Activated naive CD4-positive, alpha-beta T cell treated with anti-CD3 and anti-CD28 coated beads, Interleukin-2, amount 50 U/mL, for 72 hours (primary cell): ENCODE results near the gene NID1. TPM values are rescaled to one million over a fixed set of nuclear protein-coding genes. Genes with fewer than 3 reads are reported as not detected.

Source experiments
- ATAC-seq, 2 donors: fragments of 150-1000 bp; cut with Tn5 transposase; 2 replicates each; pipeline ENCODE4 v1.10.0; 2021; ENCODE audit warnings: mild to moderate bottlenecking in 2 of 2, moderate library complexity in 2 of 2
- DNase-seq, 2 donors: peaks; one replicate each; pipeline ENCODE4 v3.0.0; 2021 to 2022; ENCODE audit warnings: low spot score in 2 of 2
- H3K27ac Mint-ChIP-seq, 2 donors: one replicate each; pipeline ENCODE4 v1.8.0; 2022; ENCODE audit warnings: mild to moderate bottlenecking in 2 of 2, mixed read lengths in 2 of 2
- H3K36me3 Mint-ChIP-seq, 2 donors: one replicate each; pipeline ENCODE4 v1.8.0; 2022; ENCODE audit warnings: mixed read lengths in 2 of 2
- H3K9me3 Mint-ChIP-seq, 2 donors: one replicate each; pipeline ENCODE4 v1.8.0; 2022; ENCODE audit warnings: mixed read lengths in 2 of 2
- total RNA-seq, 2 donors: library from RNA; stranded (reverse); gene quantifications; one replicate each; pipeline ENCODE4 v1.2.3, GENCODE V29; 2022

NID1 gene
- total RNA-seq, 2 donors from 2014 or later: 0.70 TPM; not detected in 1

DNA sequence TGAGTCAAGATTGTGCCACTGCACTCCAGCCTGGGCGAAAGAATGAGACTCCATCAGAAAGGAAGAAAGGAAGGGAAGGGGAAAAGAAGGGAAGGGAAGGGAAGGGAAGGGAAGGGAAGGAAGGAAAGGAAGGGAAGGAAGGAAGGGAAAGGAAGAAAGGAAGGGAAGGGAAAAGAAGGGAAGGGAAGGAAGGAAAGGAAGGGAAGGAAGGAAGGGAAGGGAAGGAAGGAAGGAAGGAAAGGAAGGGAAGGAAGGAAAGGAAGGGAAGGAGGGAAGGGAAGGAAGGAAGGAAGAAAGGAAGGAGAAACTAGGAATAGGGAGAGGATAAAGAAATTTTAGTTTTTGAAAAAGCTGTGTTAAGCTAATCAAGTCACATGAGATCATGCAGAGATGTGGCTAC lies 33.4 kb upstream of the NID1 start:
- Mint-ChIP-seq H3K27ac (no peak overlapping the region), H3K9me3 (peaks cover 8 to 12% of the 10 kb centered on the region in 2 donors), H3K36me3 (peaks cover 7 to 20% of the 10 kb centered on the region in 2 donors)
- ATAC-seq (no peak), DNase-seq (no peak)

DNA sequence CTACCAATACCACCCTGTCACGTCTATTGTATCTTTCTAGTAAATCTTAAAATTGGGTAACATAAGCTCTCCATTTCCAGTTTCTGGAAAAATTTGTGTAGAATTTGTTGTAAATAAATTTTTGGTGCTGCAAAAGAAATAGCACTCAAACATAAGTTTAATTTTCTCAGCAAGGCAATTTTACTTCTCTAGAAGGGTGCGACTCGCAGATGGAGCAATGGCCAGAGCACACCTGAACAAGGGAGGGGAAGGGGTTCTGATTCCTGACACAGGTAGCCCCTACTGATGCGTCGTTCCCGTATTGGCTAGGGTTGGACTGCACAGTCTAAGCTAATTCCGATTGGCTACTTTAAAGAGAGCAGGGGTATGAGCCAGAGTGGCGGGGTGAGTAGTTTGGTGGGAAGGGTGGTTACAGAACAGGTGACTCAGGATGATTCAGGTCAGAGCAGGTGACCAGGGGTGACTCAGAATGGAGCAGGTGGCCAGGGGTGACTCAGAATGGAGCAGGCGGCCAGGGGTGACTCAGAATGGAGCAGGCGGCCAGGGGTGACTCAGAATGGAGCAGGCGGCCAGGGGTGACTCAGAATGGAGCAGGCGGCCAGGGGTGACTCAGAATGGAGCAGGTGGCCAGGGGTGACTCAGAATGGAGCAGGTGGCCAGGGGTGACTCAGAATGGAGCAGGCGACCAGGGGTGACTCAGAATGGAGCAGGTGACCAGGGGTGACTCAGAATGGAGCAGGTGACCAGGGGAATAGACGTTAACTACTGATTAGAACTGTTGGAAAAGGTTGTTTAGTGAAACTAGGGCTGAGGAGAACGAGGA lies 32.0 kb upstream of the NID1 start:
- DNase-seq: peak; percentile 78 to 87
- peaks cover 7 to 20% of the 10 kb centered on the region in 2 donors for H3K36me3 Mint-ChIP-seq
- ATAC-seq: peak; percentile 84 to 89
- H3K9me3 Mint-ChIP-seq: peaks cover 8 to 12% of the 10 kb centered on the region in 2 donors
- H3K27ac Mint-ChIP-seq: peak overlapping the region; percentile 84 to 99

DNA sequence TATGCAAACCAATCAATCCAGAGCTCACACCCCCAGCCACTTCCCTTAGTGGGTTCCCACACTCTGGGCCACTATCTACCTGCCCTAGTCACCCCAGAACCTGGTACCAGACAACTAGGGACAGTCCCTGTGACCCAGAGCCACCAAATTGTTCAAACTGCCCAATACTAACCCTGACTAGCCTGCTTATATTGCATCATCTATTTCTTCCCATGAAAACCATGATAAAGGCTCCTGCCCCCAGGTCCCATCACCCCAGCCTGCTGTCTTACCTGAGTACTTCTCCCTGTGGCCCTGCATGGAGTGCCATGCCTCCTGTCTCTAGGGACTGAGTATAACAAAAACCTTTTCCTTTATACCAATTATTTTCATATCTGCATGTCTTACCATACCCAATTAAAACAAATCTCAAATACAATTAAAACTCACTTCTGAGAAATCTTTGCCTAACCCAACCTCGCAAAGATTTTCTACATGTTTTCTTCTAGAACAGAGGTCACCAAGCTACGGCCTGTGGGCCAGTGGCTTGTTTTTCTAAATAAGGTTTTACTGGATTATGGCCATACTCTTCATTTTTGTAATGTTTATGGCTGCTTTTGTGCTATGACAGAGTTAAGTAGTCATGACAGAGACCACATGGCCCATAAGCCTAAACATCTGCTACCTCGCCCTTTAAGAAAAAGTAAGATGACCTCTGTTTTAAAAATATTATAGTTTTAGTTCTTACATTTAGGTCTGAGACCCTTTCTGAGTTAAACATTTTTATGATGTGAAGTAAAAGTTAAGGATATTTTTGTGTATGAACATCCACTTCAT lies 31.0 kb upstream of the NID1 start:
- H3K36me3 Mint-ChIP-seq: peaks cover 7 to 20% of the 10 kb centered on the region in 2 donors
- ATAC-seq (no peak), DNase-seq (no peak)
- H3K27ac Mint-ChIP-seq: peak overlapping the region; percentile 26 to 84
- peaks cover 8 to 12% of the 10 kb centered on the region in 2 donors for H3K9me3 Mint-ChIP-seq

DNA sequence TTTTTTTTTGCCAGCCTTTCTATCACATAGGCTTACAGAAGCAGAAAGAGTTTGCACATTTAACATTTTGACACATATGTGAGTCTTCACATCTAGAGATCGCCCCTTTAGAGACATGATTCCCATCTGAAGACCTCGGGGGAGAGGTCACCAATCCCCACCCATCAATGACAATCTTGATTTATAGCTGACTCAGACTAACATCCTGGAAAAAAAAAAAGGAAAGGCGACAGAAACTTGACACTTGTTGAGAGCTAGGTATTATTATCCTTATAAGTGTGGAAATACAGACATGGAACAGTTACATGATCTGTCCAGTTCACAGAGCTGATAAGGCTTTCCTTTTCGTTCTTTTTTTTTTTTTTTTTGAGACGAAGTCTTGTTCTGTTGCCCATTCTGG lies 28.0 kb upstream of the NID1 start:
- Mint-ChIP-seq H3K27ac (no peak overlapping the region), H3K9me3 (peaks cover 8 to 12% of the 10 kb centered on the region in 2 donors), H3K36me3 (peaks cover 7 to 20% of the 10 kb centered on the region in 2 donors)
- ATAC-seq (no peak), DNase-seq (no peak)

DNA sequence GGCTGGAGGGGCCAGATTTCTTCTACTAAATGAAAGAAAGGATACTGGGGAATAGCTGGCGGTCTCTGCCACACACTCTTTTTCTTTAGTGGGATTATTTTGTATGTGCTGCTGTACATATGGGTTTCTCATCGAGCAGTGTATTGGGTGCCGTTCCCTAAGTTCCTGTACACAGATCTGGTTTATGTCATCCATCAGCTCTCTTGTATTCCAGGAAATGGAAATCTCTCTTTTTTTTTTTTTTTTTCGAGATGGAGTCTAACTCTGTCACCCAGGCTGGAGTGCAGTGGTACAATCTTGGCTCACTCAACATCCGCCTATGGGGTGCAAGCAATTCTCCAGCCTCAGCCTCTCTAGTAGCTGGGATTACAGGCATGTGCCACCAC lies 27.0 kb upstream of the NID1 start:
- peaks cover 0 to 9% of the 10 kb centered on the region in 2 donors for H3K9me3 Mint-ChIP-seq
- DNase-seq (no peak), ATAC-seq (no peak)
- no peak overlapping the region for H3K27ac Mint-ChIP-seq
- peaks cover 7 to 14% of the 10 kb centered on the region in 2 donors for H3K36me3 Mint-ChIP-seq

DNA sequence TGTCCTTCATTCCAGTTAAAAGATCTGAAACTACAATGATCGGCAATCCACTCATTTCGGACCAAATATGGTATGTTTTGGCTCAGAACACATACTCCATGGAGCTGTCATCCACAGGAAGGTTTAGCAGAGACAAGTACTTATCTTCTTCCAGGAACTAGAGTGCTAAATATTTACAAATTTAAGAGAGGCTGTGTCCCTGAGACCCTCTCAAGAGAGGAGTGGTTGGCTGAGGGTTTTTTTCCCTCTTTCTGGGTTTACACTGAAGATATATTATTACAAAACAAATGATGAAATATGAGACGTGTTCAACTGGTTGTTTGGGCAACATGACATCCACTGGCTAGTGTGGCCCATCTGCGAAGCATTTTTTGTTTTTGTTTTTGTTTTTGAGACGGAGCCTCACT lies 25.9 kb upstream of the NID1 start:
- peaks cover 0 to 2% of the 10 kb centered on the region in 2 donors for H3K9me3 Mint-ChIP-seq
- H3K36me3 Mint-ChIP-seq: peaks cover 5 to 6% of the 10 kb centered on the region in 2 donors
- no peak for ATAC-seq
- DNase-seq: no peak
- H3K27ac Mint-ChIP-seq: no peak overlapping the region

DNA sequence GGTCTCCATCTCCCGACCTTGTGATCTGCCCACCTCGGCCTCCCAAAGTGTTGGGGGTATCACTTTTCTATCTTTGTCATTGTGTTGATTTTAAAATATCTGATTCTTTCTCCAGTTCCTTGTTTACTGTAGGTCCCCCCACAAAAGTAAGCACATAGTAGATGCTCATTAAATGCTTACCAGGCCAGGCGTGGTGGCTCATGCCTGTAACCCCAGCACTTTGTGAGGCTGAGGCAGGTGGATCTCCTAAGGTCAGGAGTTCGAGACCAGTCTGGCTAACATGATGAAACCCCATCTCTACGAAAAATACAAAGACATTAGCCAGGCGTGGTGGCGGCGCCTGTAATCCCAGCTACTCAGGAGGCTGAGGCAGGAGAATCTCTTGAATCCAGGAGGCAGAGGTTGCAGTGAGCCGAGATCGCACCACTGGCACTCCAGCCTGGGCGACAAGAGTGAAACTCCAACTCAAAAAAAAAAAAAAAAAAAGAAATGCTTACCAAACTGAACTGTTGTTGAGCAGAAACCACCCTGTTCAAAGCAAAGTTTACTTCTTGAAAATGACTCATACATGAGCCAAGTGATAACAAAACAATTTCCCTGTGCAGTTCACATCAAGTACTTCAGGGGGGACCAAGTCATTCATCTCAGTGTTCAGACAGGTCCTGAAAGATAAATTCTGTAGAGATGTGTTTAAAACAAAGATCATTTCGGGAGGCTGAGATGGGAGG lies 24.3 kb upstream of the NID1 start:
- H3K36me3 Mint-ChIP-seq: no peaks in the 10 kb centered on the region
- no peak for DNase-seq
- ATAC-seq: peak in 1 of 2 donors; percentile 96
- H3K27ac Mint-ChIP-seq: no peak overlapping the region
- no peaks in the 10 kb centered on the region for H3K9me3 Mint-ChIP-seq

DNA sequence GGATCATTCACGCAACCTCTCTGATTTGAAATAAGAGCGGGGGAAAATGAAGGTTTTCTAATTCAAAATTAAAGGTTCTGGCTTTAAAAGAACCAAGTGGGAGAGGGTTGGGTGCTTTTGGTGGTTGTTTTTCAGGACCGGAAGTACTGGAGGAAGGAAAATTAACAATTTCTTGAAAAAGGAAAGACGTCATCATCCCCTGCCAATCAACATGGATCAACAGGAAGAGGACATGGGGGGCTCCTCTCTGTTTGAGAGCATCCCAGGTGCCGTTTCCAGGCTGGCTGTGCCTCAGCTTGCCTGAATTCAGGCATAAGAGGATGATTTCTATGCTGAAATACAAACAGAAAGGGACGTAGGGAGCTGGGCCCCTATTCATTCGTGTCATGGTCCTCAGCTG lies 21.6 kb upstream of the NID1 start:
- DNase-seq (no peak), ATAC-seq (no peak)
- Mint-ChIP-seq H3K27ac (no peak overlapping the region), H3K9me3 (no peaks in the 10 kb centered on the region), H3K36me3 (no peaks in the 10 kb centered on the region)

DNA sequence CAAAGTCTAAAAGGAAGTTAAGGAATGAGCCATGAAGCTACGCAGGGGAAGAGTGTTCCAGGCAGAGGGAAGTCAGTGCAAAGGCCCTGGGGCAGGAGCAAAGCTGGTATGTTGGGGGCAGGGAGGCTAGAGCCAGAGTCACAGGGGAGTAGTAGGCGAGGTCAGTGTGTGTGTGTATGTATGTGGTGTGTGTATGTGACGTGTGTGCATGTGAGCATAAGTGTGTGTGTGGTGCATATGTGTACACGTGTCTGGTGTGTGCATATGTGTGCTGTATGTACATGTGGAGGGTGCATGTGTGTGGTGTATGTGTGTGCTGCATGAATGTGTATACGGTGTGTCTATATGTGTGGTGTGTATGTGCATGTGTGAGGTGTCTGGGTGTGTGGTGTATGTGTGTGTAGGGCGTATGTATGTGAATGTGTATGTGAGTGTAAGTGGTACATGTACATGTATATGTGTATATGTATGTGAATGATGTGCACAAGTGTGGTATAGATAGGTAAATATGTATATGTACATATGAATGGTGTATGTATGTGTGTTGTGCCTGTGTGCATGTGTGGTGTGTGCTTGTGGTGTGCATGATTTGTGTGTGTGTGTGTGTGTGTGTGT lies 20.8 kb upstream of the NID1 start:
- Mint-ChIP-seq H3K27ac (no peak overlapping the region), H3K9me3 (no peaks in the 10 kb centered on the region), H3K36me3 (no peaks in the 10 kb centered on the region)
- ATAC-seq: no peak
- DNase-seq: no peak

DNA sequence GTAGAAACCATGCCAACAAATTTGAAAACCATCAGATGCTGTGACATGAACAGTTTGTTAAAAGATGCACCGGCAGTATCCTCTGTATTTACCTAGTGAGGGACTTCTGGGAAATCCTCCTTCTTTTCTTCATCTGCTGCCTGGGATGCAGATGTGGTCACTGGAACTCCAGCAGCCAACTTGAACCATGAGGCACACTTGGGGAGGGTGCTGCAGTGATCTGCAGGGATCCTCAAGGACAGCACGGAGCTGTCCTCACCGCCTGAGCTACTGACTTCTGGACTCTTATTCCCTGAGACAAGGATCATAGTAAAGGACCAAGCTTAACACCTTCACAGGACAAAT lies 19.5 kb upstream of the NID1 start:
- ATAC-seq: no peak
- no peaks in the 10 kb centered on the region for H3K9me3 Mint-ChIP-seq

DNA sequence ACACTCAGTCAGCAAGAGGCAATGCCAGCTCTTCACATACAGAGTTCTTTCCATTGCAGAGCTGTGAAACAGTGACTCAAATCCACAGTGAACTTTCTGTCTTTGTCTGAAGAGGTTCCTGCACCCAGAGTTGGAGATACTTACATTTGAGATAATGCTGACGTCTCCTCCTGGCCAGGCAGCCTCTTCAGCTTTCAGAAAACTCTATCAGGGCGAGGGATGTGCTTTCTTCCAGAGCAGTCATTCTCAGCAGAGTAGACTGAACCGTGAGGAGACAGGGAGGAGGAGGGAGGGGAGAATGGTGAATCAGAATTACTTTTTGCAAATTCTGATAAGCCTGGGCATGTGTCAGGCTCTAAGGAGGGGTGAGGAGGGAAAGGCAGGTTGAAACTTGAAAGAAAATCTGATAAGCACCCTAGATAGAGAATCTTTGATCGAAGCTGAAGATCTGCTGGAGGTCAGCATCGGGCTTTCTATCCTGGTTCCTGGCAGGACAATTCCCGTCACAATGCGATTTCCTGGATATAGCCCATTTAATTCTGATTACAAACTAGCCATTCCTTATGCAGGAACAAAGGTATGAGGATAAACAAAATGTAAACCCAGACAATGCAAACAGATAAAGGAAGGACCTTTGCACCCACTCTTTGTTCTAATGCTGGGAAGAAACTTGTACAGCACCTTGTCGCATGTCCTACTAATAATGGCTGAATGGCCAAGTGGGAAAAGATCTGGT lies 18.9 kb upstream of the NID1 start:
- H3K36me3 Mint-ChIP-seq: no peaks in the 10 kb centered on the region
- peak; percentile 46 to 84 for ATAC-seq
- DNase-seq: no peak

More for the DNA sequence above, 19.5 kb upstream of the NID1 start:
- no peak for DNase-seq
- Mint-ChIP-seq H3K36me3 (no peaks in the 10 kb centered on the region), H3K27ac (no peak overlapping the region)

DNA sequence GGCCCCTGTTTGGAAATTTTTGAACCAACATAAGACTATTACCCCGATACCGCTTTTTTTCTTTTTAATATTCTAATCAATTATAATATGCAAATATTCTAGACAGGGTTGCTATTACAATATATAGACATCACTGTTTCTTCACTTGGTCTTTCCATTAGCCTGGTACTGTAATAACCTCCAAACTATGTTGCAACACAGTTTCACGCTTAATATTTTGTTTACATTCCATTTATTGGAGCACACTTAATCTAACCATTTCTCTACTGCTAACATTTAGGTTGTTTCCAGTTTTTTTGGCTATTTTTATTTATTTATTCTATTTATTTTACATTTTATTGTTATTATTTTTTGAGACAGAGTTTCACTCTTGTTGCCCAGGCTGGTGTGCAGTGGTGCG lies 17.6 kb upstream of the NID1 start:
- Mint-ChIP-seq H3K9me3 (peaks cover 0 to 3% of the 10 kb centered on the region in 2 donors), H3K27ac (no peak overlapping the region), H3K36me3 (no peaks in the 10 kb centered on the region)
- ATAC-seq: no peak
- no peak for DNase-seq

More for the DNA sequence above, 18.9 kb upstream of the NID1 start:
- no peaks in the 10 kb centered on the region for H3K9me3 Mint-ChIP-seq
- H3K27ac Mint-ChIP-seq: peak overlapping the region in 1 of 2 donors; percentile 80

DNA sequence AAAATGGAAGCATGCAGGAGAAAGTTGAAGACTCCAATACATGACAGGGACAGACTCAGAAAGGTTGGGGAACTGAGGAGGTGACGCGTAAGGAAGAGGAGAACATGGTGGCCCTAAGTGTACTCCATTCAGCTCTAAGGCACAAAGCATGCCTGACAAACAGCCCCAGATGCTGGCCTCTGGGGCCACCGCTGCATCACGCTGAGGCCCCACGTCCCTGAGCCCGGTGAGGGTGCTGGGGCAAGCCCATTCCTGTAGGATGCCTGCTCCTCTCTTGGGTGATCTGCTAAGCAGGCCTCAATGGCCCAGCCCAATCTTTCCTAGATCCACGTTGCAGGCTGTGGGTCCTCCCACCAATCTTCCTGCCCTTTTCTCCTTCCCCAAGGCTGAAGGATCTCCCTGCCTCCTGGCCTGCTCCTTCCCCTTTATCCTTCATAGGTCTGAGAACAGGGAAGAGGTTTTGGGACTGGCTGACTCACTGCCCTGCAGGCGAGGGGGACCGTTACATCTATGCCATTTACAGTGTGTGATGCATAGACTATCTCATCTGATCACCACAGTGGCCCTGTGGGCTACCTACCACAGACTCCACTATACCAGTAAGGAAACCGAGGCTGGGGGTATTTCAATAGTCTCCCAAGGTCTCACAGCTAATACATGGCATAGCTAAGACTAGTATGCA lies 16.8 kb upstream of the NID1 start:
- Mint-ChIP-seq H3K9me3 (peaks cover 0 to 3% of the 10 kb centered on the region in 2 donors), H3K27ac (no peak overlapping the region), H3K36me3 (no peaks in the 10 kb centered on the region)
- ATAC-seq (no peak), DNase-seq (no peak)

DNA sequence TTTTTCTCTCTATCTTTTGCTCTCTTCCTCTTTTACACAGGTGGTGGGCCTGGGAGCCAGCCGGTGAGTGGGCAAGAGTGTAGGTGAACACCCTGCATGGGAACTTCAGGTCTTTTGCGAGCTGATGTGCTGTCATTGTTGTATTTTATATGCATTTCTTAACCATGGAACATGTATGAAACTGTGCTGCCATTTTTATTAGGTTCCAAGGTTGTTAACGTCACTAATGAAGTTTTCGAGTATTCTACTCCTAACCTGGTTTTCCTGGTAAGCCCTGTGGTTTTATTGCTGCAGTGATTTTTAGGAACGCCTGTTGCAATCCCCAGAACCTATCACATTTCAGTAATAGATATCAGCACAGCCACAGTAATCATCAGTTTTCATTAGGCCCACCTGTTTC lies 14.8 kb upstream of the NID1 start:
- H3K36me3 Mint-ChIP-seq: no peaks in the 10 kb centered on the region
- H3K27ac Mint-ChIP-seq: no peak overlapping the region
- DNase-seq (no peak), ATAC-seq (no peak)
- peaks cover 0 to 3% of the 10 kb centered on the region in 2 donors for H3K9me3 Mint-ChIP-seq

DNA sequence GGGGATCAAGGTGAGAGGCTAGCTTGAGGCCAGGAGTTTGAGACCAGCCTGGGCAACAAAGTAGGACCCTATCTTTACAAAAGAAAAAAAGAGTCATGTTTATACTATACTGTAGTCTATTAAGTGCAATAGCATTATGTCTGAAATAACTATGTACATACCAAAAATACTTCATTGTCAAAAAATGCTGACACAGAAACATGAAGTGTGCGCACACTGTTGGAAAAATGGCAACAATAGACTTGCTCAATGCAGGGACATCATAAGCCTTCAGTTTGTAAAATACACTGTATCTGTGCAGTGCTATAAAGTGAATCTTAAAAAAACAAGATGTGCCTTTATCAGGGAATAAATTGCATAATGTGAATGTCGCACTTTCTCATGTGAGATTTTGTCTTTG lies 14.1 kb upstream of the NID1 start:
- DNase-seq: no peak

More for the DNA sequence above, 14.1 kb upstream of the NID1 start:
- H3K27ac Mint-ChIP-seq: no peak overlapping the region
- H3K36me3 Mint-ChIP-seq: no peaks in the 10 kb centered on the region
- peaks cover 0 to 3% of the 10 kb centered on the region in 2 donors for H3K9me3 Mint-ChIP-seq
- no peak for ATAC-seq
